H7 (cell line): ENCODE results near the gene BCAS1. TPM values are rescaled to one million over a fixed set of nuclear protein-coding genes. Genes with fewer than 3 reads are reported as not detected.

Source experiments
- DNase-seq: peaks from one replicate; pipeline ENCODE4 v3.0.0; 2012
- H3K27me3 ChIP-seq: 2 replicates; pipeline ENCODE4 v1.6.0; 2011; ENCODE audit warnings: mild to moderate bottlenecking, low read length; ENCODE audit not compliant: control insufficient read depth, insufficient read depth
- H3K36me3 ChIP-seq: replicated peaks from 2 replicates; pipeline ENCODE4 v1.5.1; 2011; ENCODE audit warnings: low read length; ENCODE audit not compliant: control insufficient read depth, insufficient read depth
- H3K4me3 ChIP-seq: 2 replicates; pipeline ENCODE4 v1.5.1; 2011; ENCODE audit warnings: low read depth, mild to moderate bottlenecking, control low read depth, low read length, moderate library complexity; ENCODE audit not compliant: insufficient read depth
- total RNA-seq: library from RNA; depleted of rRNA; stranded (reverse); fragments of >200 nt; shearing (Covaris generic); gene quantifications from 2 replicates; pipeline ENCODE4 v1.2.3, GENCODE V29; 2014; rRNA removed

BCAS1 gene, protein sequence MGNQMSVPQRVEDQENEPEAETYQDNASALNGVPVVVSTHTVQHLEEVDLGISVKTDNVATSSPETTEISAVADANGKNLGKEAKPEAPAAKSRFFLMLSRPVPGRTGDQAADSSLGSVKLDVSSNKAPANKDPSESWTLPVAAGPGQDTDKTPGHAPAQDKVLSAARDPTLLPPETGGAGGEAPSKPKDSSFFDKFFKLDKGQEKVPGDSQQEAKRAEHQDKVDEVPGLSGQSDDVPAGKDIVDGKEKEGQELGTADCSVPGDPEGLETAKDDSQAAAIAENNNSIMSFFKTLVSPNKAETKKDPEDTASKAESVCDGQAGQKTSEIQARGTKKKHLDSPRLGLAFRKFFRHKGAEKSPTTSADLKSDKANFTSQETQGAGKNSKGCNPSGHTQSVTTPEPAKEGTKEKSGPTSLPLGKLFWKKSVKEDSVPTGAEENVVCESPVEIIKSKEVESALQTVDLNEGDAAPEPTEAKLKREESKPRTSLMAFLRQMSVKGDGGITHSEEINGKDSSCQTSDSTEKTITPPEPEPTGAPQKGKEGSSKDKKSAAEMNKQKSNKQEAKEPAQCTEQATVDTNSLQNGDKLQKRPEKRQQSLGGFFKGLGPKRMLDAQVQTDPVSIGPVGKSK
- total RNA-seq, result 0.07 TPM in 1 of 2 replicates, not detected in the other

GRCh38 chr20:54070187-54070987 is at the start of gene BCAS1:
Gene BCAS1 (minus strand): TSS chr20:54070594. CDS start chr20:54058718, 11,876 bp downstream.
- Histone ChIP-seq H3K36me3 (no peaks in the 10 kb centered on the region), H3K4me3 (no peak within 1 kb of the TSS), H3K27me3 (no peaks in the 10 kb centered on the region)
- DNase-seq, result peak; percentile 19

GRCh38 chr20:54119744-54120143 is 49.4 kb upstream of the BCAS1 start:
- no peak for DNase-seq
- no peaks in the 10 kb centered on the region for H3K36me3 ChIP-seq
- no peak overlapping the region for H3K4me3 ChIP-seq
- H3K27me3 ChIP-seq, result no peaks in the 10 kb centered on the region

GRCh38 chr20:54118220-54119001 is 48.0 kb upstream of the BCAS1 start:
- Histone ChIP-seq H3K4me3 (no peak overlapping the region), H3K36me3 (no peaks in the 10 kb centered on the region), H3K27me3 (no peaks in the 10 kb centered on the region)
- no peak for DNase-seq

DNA sequence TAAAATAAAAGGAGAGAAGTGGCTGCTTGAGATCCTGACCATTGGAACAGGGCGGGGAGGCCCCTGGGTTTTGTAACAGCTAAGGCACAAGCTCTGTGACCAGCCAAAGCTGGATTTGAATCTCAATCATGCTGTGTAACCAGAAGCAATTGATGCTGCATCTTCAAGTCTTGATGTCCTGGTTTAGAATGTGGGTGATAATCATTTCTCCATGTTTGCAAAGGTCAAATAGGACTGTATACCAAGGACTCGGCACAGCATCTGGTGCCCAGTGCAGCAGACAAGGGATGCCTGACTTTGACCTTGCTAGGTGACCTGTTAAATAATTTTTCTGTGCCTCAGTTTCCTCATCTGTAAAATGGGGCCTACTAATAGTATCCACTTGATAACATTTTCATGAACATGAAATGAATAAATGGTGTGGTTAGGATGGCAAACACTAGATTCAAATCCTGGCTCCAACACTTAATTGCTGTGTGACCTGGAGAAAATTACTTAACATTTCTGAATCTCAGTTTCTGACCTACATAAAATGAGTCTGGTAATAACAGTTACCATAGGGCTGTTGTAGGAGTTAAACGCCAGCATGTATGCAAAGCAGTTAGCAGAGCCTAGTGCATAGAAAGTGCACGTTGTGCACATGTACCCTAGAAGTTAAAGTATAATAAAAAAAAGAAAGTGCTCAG is 46.3 kb upstream of the BCAS1 start:
- H3K27me3 ChIP-seq, result no peaks in the 10 kb centered on the region
- no peak overlapping the region for H3K4me3 ChIP-seq
- DNase-seq, result no peak
- no peaks in the 10 kb centered on the region for H3K36me3 ChIP-seq

DNA sequence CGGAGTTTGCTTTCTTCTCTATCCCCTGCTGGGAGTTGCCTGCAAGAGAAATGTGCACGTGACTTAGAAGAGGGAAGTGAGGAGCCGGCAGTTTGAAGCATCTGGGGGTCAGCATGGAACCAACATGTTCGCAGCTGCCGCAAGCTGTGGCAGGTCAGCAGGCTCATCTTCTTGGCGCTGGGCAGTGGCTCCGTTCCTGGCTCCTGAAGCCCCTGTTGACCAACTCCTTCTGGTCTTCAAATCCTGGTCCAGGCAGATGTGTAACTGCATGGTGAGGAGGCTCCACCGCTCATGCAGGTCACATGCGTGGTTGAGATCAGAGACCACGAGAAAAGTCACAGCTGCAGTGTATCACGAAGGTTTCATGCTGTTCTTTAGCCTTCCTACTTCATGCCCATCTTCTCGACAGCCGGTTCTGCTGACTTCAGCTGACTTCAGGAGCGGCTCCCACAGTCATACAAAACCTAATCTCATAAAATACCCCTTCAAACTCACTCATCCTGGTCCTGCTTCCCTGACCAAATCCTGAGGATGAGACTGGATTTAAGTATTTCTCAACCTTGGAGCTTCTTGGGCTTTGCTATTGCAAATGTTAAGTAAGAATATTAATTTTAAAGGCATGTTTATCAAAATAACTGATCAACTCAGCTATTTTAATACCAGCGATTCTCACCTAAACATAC is 44.9 kb upstream of the BCAS1 start:
- Histone ChIP-seq H3K27me3 (no peaks in the 10 kb centered on the region), H3K36me3 (no peaks in the 10 kb centered on the region), H3K4me3 (no peak overlapping the region)
- no peak for DNase-seq

- DNase-seq, result no peak
- Histone ChIP-seq H3K27me3 (no peaks in the 10 kb centered on the region), H3K36me3 (no peaks in the 10 kb centered on the region), H3K4me3 (no peak overlapping the region)
Observed at GRCh38 chr20:54114109-54114508, 43.7 kb upstream of the BCAS1 start.

GRCh38 chr20:54113566-54113965 is 43.2 kb upstream of the BCAS1 start:
- no peak for DNase-seq
- no peaks in the 10 kb centered on the region for H3K36me3 ChIP-seq
- no peaks in the 10 kb centered on the region for H3K27me3 ChIP-seq
- H3K4me3 ChIP-seq, result no peak overlapping the region

GRCh38 chr20:54112221-54112884 is 42.0 kb upstream of the BCAS1 start:
- no peaks in the 10 kb centered on the region for H3K27me3 ChIP-seq
- no peaks in the 10 kb centered on the region for H3K36me3 ChIP-seq
- DNase-seq, result no peak
- H3K4me3 ChIP-seq, result no peak overlapping the region

DNA sequence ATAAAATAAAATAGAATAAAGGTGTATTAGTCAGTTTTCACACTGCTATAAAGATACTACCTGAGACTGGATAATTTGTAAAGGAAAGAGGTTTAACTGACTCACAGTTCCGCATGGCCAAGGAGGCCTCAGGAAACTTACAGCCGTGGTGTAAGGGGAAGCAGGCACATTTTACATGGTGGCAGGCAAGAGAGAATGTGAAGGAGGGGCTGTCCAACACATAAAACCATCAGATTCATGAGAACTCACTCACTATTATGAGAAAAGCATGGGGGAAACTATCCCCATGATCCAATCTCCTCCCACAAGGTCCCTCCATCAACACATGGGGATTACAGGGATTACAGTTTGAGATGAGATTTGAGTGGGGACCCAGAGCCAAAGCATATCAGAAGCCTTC is 41.1 kb upstream of the BCAS1 start:
- Histone ChIP-seq H3K4me3 (no peak overlapping the region), H3K27me3 (no peaks in the 10 kb centered on the region), H3K36me3 (no peaks in the 10 kb centered on the region)
- no peak for DNase-seq

- no peak for DNase-seq
- Histone ChIP-seq H3K36me3 (no peaks in the 10 kb centered on the region), H3K27me3 (no peaks in the 10 kb centered on the region), H3K4me3 (no peak overlapping the region)
Observed at GRCh38 chr20:54110457-54110856, 40.1 kb upstream of the BCAS1 start.

DNA sequence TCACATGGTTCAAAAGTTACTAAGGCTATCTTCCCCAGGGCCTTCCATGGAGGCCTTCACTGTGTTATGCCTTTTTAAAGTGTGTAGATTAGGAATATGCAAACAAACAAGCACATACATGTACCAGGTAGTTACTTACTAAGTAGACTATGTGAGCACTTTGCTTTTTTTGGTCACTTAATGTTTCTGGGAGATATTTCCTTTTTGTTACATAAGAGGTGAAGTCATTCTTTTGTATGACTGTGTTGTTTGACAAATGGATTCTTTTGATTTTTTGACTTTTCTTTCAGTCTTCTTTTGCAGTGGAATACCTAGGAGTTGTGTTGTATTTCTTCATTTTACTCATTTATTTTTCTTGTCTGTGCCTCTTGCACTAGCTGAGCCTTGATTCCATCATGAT is 39.6 kb upstream of the BCAS1 start:
- no peak for DNase-seq
- no peaks in the 10 kb centered on the region for H3K27me3 ChIP-seq
- H3K4me3 ChIP-seq, result no peak overlapping the region
- no peaks in the 10 kb centered on the region for H3K36me3 ChIP-seq

- Histone ChIP-seq H3K27me3 (no peaks in the 10 kb centered on the region), H3K4me3 (no peak overlapping the region), H3K36me3 (no peaks in the 10 kb centered on the region)
- no peak for DNase-seq
Observed at GRCh38 chr20:54108817-54109216, 38.4 kb upstream of the BCAS1 start.

DNA sequence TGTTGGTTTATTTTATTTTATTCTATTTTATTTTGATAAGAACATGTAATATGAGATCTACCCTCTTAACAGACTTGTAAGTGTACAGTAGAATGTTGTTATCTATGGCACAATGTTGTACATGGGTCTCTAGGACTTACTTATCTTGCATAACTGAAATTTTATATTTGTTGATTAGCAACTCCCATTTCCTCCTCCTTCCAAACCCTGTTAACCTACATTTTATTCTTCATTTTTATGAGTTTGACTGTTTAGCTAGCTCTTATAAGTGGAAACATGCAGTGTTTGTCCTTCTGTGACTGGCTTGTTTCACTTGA is 37.9 kb upstream of the BCAS1 start:
- Histone ChIP-seq H3K4me3 (no peak overlapping the region), H3K36me3 (no peaks in the 10 kb centered on the region), H3K27me3 (no peaks in the 10 kb centered on the region)
- no peak for DNase-seq
